Measurements from ENCODE around the gene LILRB5. TPM values are rescaled to one million over a fixed set of nuclear protein-coding genes. Genes with fewer than 3 reads are reported as not detected.
A peak's percentile ranks its signal among the peaks of the same experiment; 100 is the strongest.

Gene LILRB5
- total and polyA plus RNA-seq, 2 of the 8 experiments (the other 6 are each of a cell fraction or from before 2014, with no cell fraction given), result 0.05 TPM; not detected in 1

- no peak overlapping the region for H2AFZ ChIP-seq (ENCODE audit: low read length)
- no peak overlapping the region for H2BK20ac ChIP-seq (ENCODE audit: low read length)
- peaks cover 14% of the 10 kb centered on the region for H3K79me1 ChIP-seq (ENCODE audit: low read depth, low read length)
- H3K23me2 ChIP-seq (ENCODE audit: low read depth, low read length), result peaks cover 20% of the 10 kb centered on the region
- peaks cover 12 to 25% (median 17%) of the 10 kb centered on the region in 4 experiments for H3K4me1 ChIP-seq (replicated peaks in 1 of 4; ENCODE audit: control insufficient read depth in 3 of 4, insufficient read depth in 4 of 4, low read length in 3 of 4)
- WGBS, 2 experiments (ENCODE audit: extremely low coverage in 1 of 2, insufficient coverage in 1 of 2, insufficient read length in 1 of 2, insufficient replicate concordance in 2 of 2, low coverage in 1 of 2, low lambda C conversion rate in 2 of 2, missing lambda C conversion rate in 1 of 2), result 78% methylated on average over 13 of the region's 13 CpGs; no CpG with 5 or more reads in 1 of the 2 experiments
- H3K9ac ChIP-seq (replicated peaks in 1 of 4; ENCODE audit: extremely low read depth in 1 of 4, low read depth in 3 of 4, low read length in 3 of 4), result peak overlapping the region; percentile 98 to 99 (median 98)
- TF ChIP-seq CREB1 (IDR thresholded peaks at IDR 0.05) (no peak), CEBPB (IDR thresholded peaks at IDR 0.05; ENCODE audit: low read depth, low read length) (0 out of 2 replicates have a peak, but pooled peaks have one; percentile 10)
- H2BK15ac ChIP-seq (ENCODE audit: low read length), result no peak overlapping the region
- no peak overlapping the region for H3K23ac ChIP-seq (ENCODE audit: insufficient read length)
- H2BK120ac ChIP-seq (replicated peaks; ENCODE audit: low read depth, low read length), result no peak overlapping the region
- POLR2A ChIA-PET (ENCODE audit: partially characterized antibody), result interaction anchor here (0.9 to 28.7 kb wide), 25 partner anchors 5 to 260 kb away, joined by 3 to 909 read pairs (median 6); partner anchors contain the start of genes LILRB2, LILRB3, LILRB5 and MBOAT7
- peaks cover 41 to 58% (median 51%) of the 10 kb centered on the region in 4 experiments for H3K36me3 ChIP-seq (ENCODE audit: control insufficient read depth in 2 of 4, insufficient read depth in 4 of 4, low read length in 3 of 4)
- H3K27ac ChIP-seq (ENCODE audit: low read depth, low read length), result no peak overlapping the region
- no peaks in the 10 kb centered on the region for H3K9me3 ChIP-seq (ENCODE audit: insufficient read depth in 2 of 2, low read depth in 1 of 2, low read length in 1 of 2)
- H4K5ac ChIP-seq (ENCODE audit: insufficient read length, low read depth, low read length), result no peak overlapping the region
- H2BK5ac ChIP-seq (ENCODE audit: low read depth, low read length), result no peak overlapping the region
- CTCF ChIA-PET (ENCODE audit: partially characterized antibody), result interaction anchor here (0.6 to 2.9 kb wide), 4 partner anchors 9 to 1322 kb away, joined by 3 to 7 read pairs (median 6); partner anchors contain the start of gene TMC4
- no peak overlapping the region for H3K4ac ChIP-seq (replicated peaks; ENCODE audit: insufficient read length, low read depth, low read length)
- H4K20me1 ChIP-seq (replicated peaks in 1 of 2; ENCODE audit: control insufficient read depth in 1 of 2, insufficient read depth in 2 of 2, low read length in 2 of 2), result peaks cover 46 to 51% of the 10 kb centered on the region in 2 experiments
- peak overlapping the region; percentile 60 to 90 for H3K4me2 ChIP-seq (ENCODE audit: insufficient read depth in 1 of 2, low read depth in 2 of 2, low read length in 2 of 2)
- H3K79me2 ChIP-seq (ENCODE audit: control insufficient read depth in 1 of 2, insufficient read depth in 2 of 2, low read length in 2 of 2), result peaks cover 32 to 64% of the 10 kb centered on the region in 2 experiments
- H2AK5ac ChIP-seq (ENCODE audit: low read depth, low read length), result no peak overlapping the region
- no peak overlapping the region for H4K91ac ChIP-seq (replicated peaks; ENCODE audit: insufficient read length, low read length)
- H4K8ac ChIP-seq (ENCODE audit: extremely low read depth, insufficient read depth, low read length), result no peak overlapping the region
- H3K18ac ChIP-seq (ENCODE audit: extremely low read depth, low read length), result no peak overlapping the region
- H3K4me3 ChIP-seq (ENCODE audit: extremely low read depth in 1 of 4, insufficient read depth in 2 of 4, low read depth in 3 of 4, low read length in 4 of 4), result peak overlapping the region; percentile 81 to 96 (median 93)
- no peaks in the 10 kb centered on the region for H3K27me3 ChIP-seq (replicated peaks in 1 of 4; ENCODE audit: control insufficient read depth in 3 of 4, extremely low read depth in 1 of 4, insufficient read depth in 3 of 4, low read length in 3 of 4)
- no peak overlapping the region for H3K56ac ChIP-seq (replicated peaks; ENCODE audit: insufficient read length, low read depth, low read length)
- no peak overlapping the region for H2BK12ac ChIP-seq (ENCODE audit: low read depth, low read length)
- no peak for FAIRE-seq
- no peak overlapping the region for H3K14ac ChIP-seq (ENCODE audit: insufficient read length)
- no peak for DNase-seq (ENCODE audit: low read depth in 1 of 2, low spot score in 2 of 2)
These were observed 55.1 kb downstream of the LILRB5 start for GRCh38 chr19:54201980-54202379.

Measured in H1 (cell line).